Uterus (tissue), 4 donors: Measurements from ENCODE around the gene USP20. TPM values are rescaled to one million over a fixed set of nuclear protein-coding genes. Genes with fewer than 3 reads are reported as not detected.

ENCODE experiments used
- DNase-seq, 2 donors: peaks; one replicate each; pipeline ENCODE4 v3.0.0-alpha.2; 2019 to 2020
- H3K27ac ChIP-seq, 2 donors: fragments of 200-600 bp; sonication (generic); 1 replicate in 1 of 2; 2 replicates in 1 of 2; pipeline ENCODE4 v1.5.1; 2016 to 2018
- H3K27me3 ChIP-seq, 2 donors: fragments of 200-600 bp; sonication (generic); one replicate each; pipeline ENCODE4 v1.5.1; 2018 to 2019; ENCODE audit warnings: control low read depth in 1 of 2
- H3K36me3 ChIP-seq, 2 donors: fragments of 200-600 bp; sonication (generic); one replicate each; pipeline ENCODE4 v1.5.1; 2019; ENCODE audit warnings: control low read depth in 1 of 2
- H3K4me1 ChIP-seq, 2 donors: fragments of 200-600 bp; sonication (generic); one replicate each; pipeline ENCODE4 v1.5.1; 2018 to 2019; ENCODE audit warnings: control low read depth in 1 of 2
- H3K4me3 ChIP-seq, 2 donors: fragments of 200-600 bp; sonication (generic); 1 replicate in 1 of 2; 2 replicates in 1 of 2; pipeline ENCODE4 v1.5.1; 2018 to 2019; ENCODE audit warnings: mild to moderate bottlenecking in 1 of 2
- H3K9me3 ChIP-seq, 2 donors: fragments of 200-600 bp; sonication (generic); one replicate each; pipeline ENCODE4 v1.5.1; 2019; ENCODE audit warnings: control low read depth in 1 of 2
- CTCF ChIP-seq, 4 experiments: fragments of 200-600 bp in 2 of 4; fragments of 450-650 bp in 2 of 4; sonication (generic) in 2 of 4; IDR thresholded peaks; one replicate each; pipeline ENCODE4 v1.5.1; 2016 to 2019; ENCODE audit warnings: antibody characterized with exemption in 4 of 4, mild to moderate bottlenecking in 2 of 4, moderate library complexity in 1 of 4
- POLR2A ChIP-seq, 2 donors: fragments of 450-650 bp; IDR thresholded peaks; one replicate each; pipeline ENCODE4 v1.6.1; 2016; ENCODE audit warnings: antibody characterized with exemption in 2 of 2, mild to moderate bottlenecking in 1 of 2, moderate library complexity in 1 of 2
- intact Hi-C: fragments of 100-400 bp; cut with DNase I; formaldehyde crosslinking; loops from one replicate; pipeline ENCODE4 v1.15.1; 2023; ENCODE audit warnings: low total_unique reads
- microRNA-seq: library from miRNA; unstranded; fragments of <30 nt; microRNA quantifications from one replicate; pipeline ENCODE4, GENCODE V29; 2016; ENCODE audit warnings: borderline microRNAs expressed, borderline replicate concordance
- small RNA-seq: library from RNA; depleted of rRNA; stranded (forward); fragments of <200 nt; gene quantifications from one replicate; pipeline ENCODE3, GENCODE V24; 2016
- total RNA-seq, 4 donors: library from RNA; depleted of rRNA in 3 of 4; stranded (reverse); fragments of >200 nt in 3 of 4; gene quantifications; one replicate each; pipeline versions ENCODE4 v1.1.0 to v1.2.4, GENCODE V29; 2014 to 2023
- donor health status: DM: yes; HTN: yes; CAD: no.

The USP20 gene
- total RNA-seq, 4 donors from 2014 or later, result 5.6 to 46.7 (median 11.1) TPM

GRCh38 chr9:129921905-129922304 is 86.6 kb downstream of the USP20 start:
- Histone ChIP-seq H3K27me3 (no peaks in the 10 kb centered on the region), H3K4me3 (no peak overlapping the region), H3K4me1 (no peaks in the 10 kb centered on the region), H3K36me3 (no peaks in the 10 kb centered on the region), H3K27ac (no peak overlapping the region), H3K9me3 (no peaks in the 10 kb centered on the region)
- TF ChIP-seq CTCF (IDR thresholded peaks at IDR 0.05) (no peak), POLR2A (IDR thresholded peaks at IDR 0.05) (no peak)
- no peak for DNase-seq
- intact Hi-C loops, result no loop called here

GRCh38 chr9:129923589-129923988 is 88.3 kb downstream of the USP20 start:
- no peaks in the 10 kb centered on the region for H3K4me1 ChIP-seq
- DNase-seq, result no peak
- H3K9me3 ChIP-seq, result no peaks in the 10 kb centered on the region
- H3K27me3 ChIP-seq, result no peaks in the 10 kb centered on the region
- no peak overlapping the region for H3K4me3 ChIP-seq
- H3K36me3 ChIP-seq, result no peaks in the 10 kb centered on the region
- no peak overlapping the region for H3K27ac ChIP-seq
- no peak for TF ChIP-seq CTCF (IDR thresholded peaks at IDR 0.05)
- no peak for TF ChIP-seq POLR2A (IDR thresholded peaks at IDR 0.05)
- intact Hi-C loops, result no loop called here

GRCh38 chr9:129929496-129930125 is 94.4 kb downstream of the USP20 start:
- H3K27me3 ChIP-seq, result no peaks in the 10 kb centered on the region
- H3K36me3 ChIP-seq, result no peaks in the 10 kb centered on the region
- TF ChIP-seq CTCF (IDR thresholded peaks at IDR 0.05), result no peak
- no peak for TF ChIP-seq POLR2A (IDR thresholded peaks at IDR 0.05)
- intact Hi-C loops, result no loop called here
- no peak for DNase-seq
- H3K9me3 ChIP-seq, result no peaks in the 10 kb centered on the region
- peak overlapping the region in 1 of 2 donors; percentile 90 for H3K27ac ChIP-seq
- H3K4me3 ChIP-seq, result no peak overlapping the region
- peaks cover 0 to 6% of the 10 kb centered on the region in 2 donors for H3K4me1 ChIP-seq

GRCh38 chr9:129930743-129931142 is 95.5 kb downstream of the USP20 start:
- no peak for DNase-seq
- H3K4me3 ChIP-seq, result no peak overlapping the region
- no peaks in the 10 kb centered on the region for H3K9me3 ChIP-seq
- peaks cover 0 to 6% of the 10 kb centered on the region in 2 donors for H3K4me1 ChIP-seq
- H3K36me3 ChIP-seq, result no peaks in the 10 kb centered on the region
- H3K27ac ChIP-seq, result peak overlapping the region; percentile 27 to 90
- TF ChIP-seq POLR2A (IDR thresholded peaks at IDR 0.05) (no peak), CTCF (IDR thresholded peaks at IDR 0.05) (no peak)
- H3K27me3 ChIP-seq, result no peaks in the 10 kb centered on the region
- intact Hi-C loops, result no loop called here

Small RNA genes within 50 kb of the gene (microRNA-seq; reads per million reads assigned to microRNA genes)
- gene MIR6855, result not detected

Small RNA genes within 50 kb of the gene (small RNA-seq; reads per million reads assigned to genes)
- gene MIR6855, result not detected

Other genes starting within 250 kb of the USP20 start
- under 1 TPM in 1 of 4 donors, not detected in 3; 0.35 TPM for gene C9orf50, start 214.4 kb upstream of the USP20 start, total RNA-seq
- 10 to 100 TPM in 3 of 4 donors, 1 to 10 TPM in 1; 1.8 to 30.8 (median 21.6) TPM for gene NTMT1, start 209.3 kb upstream of the USP20 start, total RNA-seq
- 10 to 100 TPM in 2 of 4 donors, 1 to 10 TPM in 2; 1.3 to 20.3 (median 8.5) TPM for gene ASB6, start 193.3 kb upstream of the USP20 start, total RNA-seq
- gene PRRX2, start 169.8 kb upstream of the USP20 start, total RNA-seq, result 1 to 10 TPM in 2 of 4 donors, not detected in 2; 3.5 to 5.5 TPM
- gene PTGES, start 82.4 kb upstream of the USP20 start, total RNA-seq, result 1 to 10 TPM in 3 of 4 donors, not detected in 1; 1.3 to 7.5 (median 4.2) TPM
- gene TOR1B, start 32.3 kb upstream of the USP20 start, total RNA-seq, result 10 to 100 TPM in 3 of 4 donors, 1 to 10 TPM in 1; 4.1 to 33.9 (median 13.2) TPM
- gene TOR1A, start 11.3 kb upstream of the USP20 start, total RNA-seq, result 10 to 100 TPM; 13.1 to 40.3 (median 33.0) TPM
- 10 to 100 TPM; 17.4 to 56.9 (median 35.0) TPM for gene C9orf78, start 183 bp upstream of the USP20 start, total RNA-seq
- 100 to 1,000 TPM in 1 of 4 donors, 10 to 100 TPM in 3; 18.5 to 102 (median 77.2) TPM for gene FNBP1, start 207.7 kb downstream of the USP20 start, total RNA-seq
- gene GPR107, start 218.4 kb downstream of the USP20 start, total RNA-seq, result 10 to 100 TPM; 10.8 to 41.5 (median 26.7) TPM